ENCODE results near the gene DTNB.
A peak's percentile ranks its signal among the peaks of the same experiment; 100 is the strongest.

Gene DTNB

GRCh38 chr2:25685741-25686140 is 12.4 kb upstream of the DTNB start:
- H3K4me3 ChIP-seq (ENCODE audit: low read depth, low read length), result no peak overlapping the region
- peak; percentile 64 for DNase-seq (ENCODE audit: low read depth)
- no peak for TF ChIP-seq CTCF (IDR thresholded peaks at IDR 0.05; ENCODE audit: control insufficient read depth, extremely low read depth, insufficient read depth)

GRCh38 chr2:25684577-25685473 is 11.4 kb upstream of the DTNB start:
- no peak for TF ChIP-seq CTCF (IDR thresholded peaks at IDR 0.05; ENCODE audit: control insufficient read depth, extremely low read depth, insufficient read depth)
- H3K4me3 ChIP-seq (ENCODE audit: low read depth, low read length), result no peak overlapping the region
- no peak for DNase-seq (ENCODE audit: low read depth)

GRCh38 chr2:25682082-25682481 is 8.7 kb upstream of the DTNB start:
- no peak for TF ChIP-seq CTCF (IDR thresholded peaks at IDR 0.05; ENCODE audit: control insufficient read depth, extremely low read depth, insufficient read depth)
- DNase-seq (ENCODE audit: low read depth), result no peak
- H3K4me3 ChIP-seq (ENCODE audit: low read depth, low read length), result no peak overlapping the region

DNA sequence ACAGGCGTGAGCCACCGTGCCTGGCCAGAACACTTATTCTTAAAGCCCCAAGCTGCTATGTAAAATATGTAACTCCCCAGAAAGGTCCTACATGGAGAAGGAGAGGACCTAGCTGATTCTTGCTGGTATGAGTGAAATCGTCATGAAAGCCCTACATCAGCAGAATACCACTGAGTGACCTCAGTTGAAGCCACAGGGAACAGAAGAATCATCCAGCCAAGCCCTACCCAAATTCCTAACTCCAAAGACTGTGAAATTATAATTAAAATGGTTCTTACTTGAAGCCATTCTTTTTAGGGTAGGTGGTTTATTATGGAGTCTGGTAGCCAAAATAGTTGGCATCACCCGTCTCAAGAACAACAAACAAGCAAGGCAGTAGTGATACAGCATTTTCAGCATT is 4.5 kb upstream of the DTNB start:
- DNase-seq (ENCODE audit: low read depth), result no peak
- H3K4me3 ChIP-seq (ENCODE audit: low read depth, low read length), result no peak overlapping the region
- no peak for TF ChIP-seq CTCF (IDR thresholded peaks at IDR 0.05; ENCODE audit: control insufficient read depth, extremely low read depth, insufficient read depth)

GRCh38 chr2:25674077-25674362 is 643 bp upstream of the DTNB start:
- DNase-seq (ENCODE audit: low read depth), result no peak
- TF ChIP-seq CTCF (IDR thresholded peaks at IDR 0.05; ENCODE audit: control insufficient read depth, extremely low read depth, insufficient read depth), result no peak
- peak overlapping the region; percentile 36; the same call in 1 of the 2 replicates for H3K4me3 ChIP-seq (ENCODE audit: low read depth, low read length)

- DNase-seq (ENCODE audit: low read depth), result no peak
- no peak for TF ChIP-seq CTCF (IDR thresholded peaks at IDR 0.05; ENCODE audit: control insufficient read depth, extremely low read depth, insufficient read depth)
- peak overlapping the region; percentile 80 for H3K4me3 ChIP-seq (ENCODE audit: low read depth, low read length)
Measured at GRCh38 chr2:25672494-25673299, 680 bp downstream of the DTNB start.

Data from LNCaP clone FGC (cell line).